Sigmoid colon (tissue), 7 donors: ENCODE data around the gene FGFRL1. TPM values are rescaled to one million over a fixed set of nuclear protein-coding genes. Genes with fewer than 3 reads are reported as not detected.

Experiments used
- DNase-seq: peaks from one replicate; pipeline ENCODE4 v3.0.0-alpha.2; 2019
- H3K27ac ChIP-seq, 4 donors: fragments of 200-600 bp; sonication (generic); one replicate each; pipeline ENCODE4 v1.5.1; 2016 to 2019; ENCODE audit warnings: mild to moderate bottlenecking in 1 of 4
- H3K27me3 ChIP-seq, 3 donors: fragments of 200-600 bp; sonication (generic); one replicate each; pipeline ENCODE4 v1.5.1; 2019; ENCODE audit warnings: mild to moderate bottlenecking in 1 of 3
- H3K36me3 ChIP-seq, 4 donors: fragments of 200-600 bp; sonication (generic); one replicate each; pipeline ENCODE4 v1.5.1; 2016 to 2019
- H3K4me1 ChIP-seq, 4 donors: fragments of 200-600 bp; sonication (generic); one replicate each; pipeline ENCODE4 v1.5.1; 2017 to 2019
- H3K4me3 ChIP-seq, 4 donors: fragments of 200-600 bp; sonication (generic); one replicate each; pipeline ENCODE4 v1.5.1; 2017 to 2019; ENCODE audit warnings: mild to moderate bottlenecking in 2 of 4, moderate library complexity in 1 of 4
- H3K9me3 ChIP-seq, 4 donors: fragments of 200-600 bp in 3 of 4; sonication (generic) in 3 of 4; one replicate each; pipeline versions ENCODE4 v1.5.1 to v1.6.1; 2013 to 2019
- EP300 ChIP-seq, 4 donors: sonication (generic); formaldehyde crosslinking; IDR thresholded peaks; one replicate each; pipeline ENCODE4 v1.6.1; 2017; ENCODE audit warnings: antibody characterized with exemption in 4 of 4
- POLR2A ChIP-seq, 2 donors: fragments of 450-650 bp; IDR thresholded peaks; one replicate each; pipeline ENCODE4 v1.6.1; 2016; ENCODE audit warnings: antibody characterized with exemption in 2 of 2, mild to moderate bottlenecking in 2 of 2, moderate library complexity in 2 of 2
- POLR2AphosphoS5 ChIP-seq, 4 donors: sonication (generic); formaldehyde crosslinking; IDR thresholded peaks; one replicate each; pipeline ENCODE4 v1.6.1; 2017; ENCODE audit warnings: antibody characterized with exemption in 4 of 4
- WGBS, 2 donors: extraction: QIAGEN DNeasy Blood & Tissue Kit; methylation state at CpG; one replicate each; pipeline ENCODE4 v1.1.7; 2013; 5-methylcytosine and 5-hydroxymethylcytosine counted together
- intact Hi-C: fragments of 100-400 bp; cut with DNase I; formaldehyde crosslinking; loops from one replicate; pipeline ENCODE4 v1.15.1; 2023
- polyA plus RNA-seq, 3 donors: library from polyadenylated mRNA; stranded (reverse); fragments of 200-250 nt; gene quantifications; one replicate each; pipeline ENCODE4 v1.2.3, GENCODE V29; 2013
- total RNA-seq, 4 donors: library from RNA; depleted of rRNA; stranded (reverse); fragments of >200 nt; gene quantifications; one replicate each; pipeline ENCODE4 v1.1.0, GENCODE V29; 2016
- TF ChIP-seq, protein P1 (sequence below), 4 experiments: fragments of 450-650 bp in 3 of 4; fragments of 200-600 bp in 1 of 4; IDR thresholded peaks; one replicate each; pipeline ENCODE4 v1.5.1; 2016 to 2019; ENCODE audit warnings: antibody characterized with exemption in 4 of 4, mild to moderate bottlenecking in 3 of 4, moderate library complexity in 2 of 4
- donor health status: healthy with polysubstance abuse.
- donor health status: Bipolar disorder and iron deficiency.
- donor health status: healthy.

The FGFRL1 gene
- total and polyA plus RNA-seq, 7 donors: 1.2 to 12.1 (median 6.8) TPM

DNA sequence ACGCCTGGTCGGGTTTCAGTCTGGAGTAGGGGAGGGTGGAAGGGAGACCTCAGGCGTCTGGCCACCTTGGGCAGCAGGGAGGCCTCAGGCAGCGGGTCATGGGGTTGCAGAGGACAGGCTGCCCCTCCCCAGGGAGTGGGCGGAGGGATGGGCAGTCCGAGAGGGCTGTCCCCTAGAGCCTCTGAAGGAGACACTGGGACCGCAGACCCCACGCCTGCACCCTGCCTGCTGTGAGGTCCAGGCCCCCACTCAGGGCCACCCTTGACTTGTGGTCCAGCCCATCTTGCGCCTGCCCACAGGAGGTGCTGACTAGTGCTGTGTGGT lies 16.5 kb downstream of the FGFRL1 start:
- no peak for DNase-seq
- WGBS, 2 donors: 48 to 69% methylated on average over 9 of the region's 9 CpGs
- TF ChIP-seq POLR2AphosphoS5 (IDR thresholded peaks at IDR 0.05): no peak
- peaks cover 0 to 56% (median 44%) of the 10 kb centered on the region in 3 donors for H3K27me3 ChIP-seq
- H3K27ac ChIP-seq: no peak overlapping the region
- H3K4me3 ChIP-seq: no peak overlapping the region
- no peaks in the 10 kb centered on the region for H3K9me3 ChIP-seq
- no peaks in the 10 kb centered on the region for H3K4me1 ChIP-seq
- intact Hi-C loops: no loop called here
- peaks cover 0 to 11% (median 1%) of the 10 kb centered on the region in 4 donors for H3K36me3 ChIP-seq

DNA sequence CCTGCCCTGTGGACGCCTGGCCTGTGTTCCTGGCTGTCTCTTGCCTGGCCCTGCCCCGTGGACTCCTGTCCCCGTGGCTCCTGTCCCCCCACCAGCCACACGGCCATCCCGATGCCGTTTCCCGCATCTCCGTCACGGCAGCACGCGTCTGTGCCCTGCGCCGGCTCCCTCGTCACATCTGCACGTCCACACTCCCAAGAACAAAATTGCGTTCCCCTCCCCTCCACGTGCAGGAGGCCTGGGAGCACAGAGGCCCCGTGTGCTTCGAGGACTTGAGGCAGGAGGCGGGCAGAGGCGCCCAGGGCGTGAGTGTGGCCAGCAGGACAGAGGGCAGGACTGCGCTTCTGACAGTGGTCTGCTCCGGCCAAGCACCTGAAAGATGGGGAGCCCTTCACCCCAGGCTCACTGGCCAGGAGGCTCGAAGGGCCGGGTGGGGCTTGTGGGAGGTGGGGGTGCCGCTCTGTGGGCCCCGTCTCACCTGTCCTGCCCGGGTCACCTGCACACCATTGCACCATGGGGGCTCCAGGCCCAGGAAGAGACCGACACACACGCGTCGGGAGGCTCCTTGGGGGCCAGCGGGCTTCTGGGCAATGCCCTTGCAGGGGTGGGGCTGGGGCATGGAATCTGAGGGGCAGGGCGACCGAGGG lies 17.3 kb downstream of the FGFRL1 start:
- peaks cover 0 to 11% (median 1%) of the 10 kb centered on the region in 4 donors for H3K36me3 ChIP-seq
- no peak for DNase-seq
- no peak overlapping the region for H3K4me3 ChIP-seq
- TF ChIP-seq EP300 (IDR thresholded peaks at IDR 0.05) (no peak), POLR2A (IDR thresholded peaks at IDR 0.05) (no peak), POLR2AphosphoS5 (IDR thresholded peaks at IDR 0.05) (no peak)
- TF ChIP-seq, protein P1, sequence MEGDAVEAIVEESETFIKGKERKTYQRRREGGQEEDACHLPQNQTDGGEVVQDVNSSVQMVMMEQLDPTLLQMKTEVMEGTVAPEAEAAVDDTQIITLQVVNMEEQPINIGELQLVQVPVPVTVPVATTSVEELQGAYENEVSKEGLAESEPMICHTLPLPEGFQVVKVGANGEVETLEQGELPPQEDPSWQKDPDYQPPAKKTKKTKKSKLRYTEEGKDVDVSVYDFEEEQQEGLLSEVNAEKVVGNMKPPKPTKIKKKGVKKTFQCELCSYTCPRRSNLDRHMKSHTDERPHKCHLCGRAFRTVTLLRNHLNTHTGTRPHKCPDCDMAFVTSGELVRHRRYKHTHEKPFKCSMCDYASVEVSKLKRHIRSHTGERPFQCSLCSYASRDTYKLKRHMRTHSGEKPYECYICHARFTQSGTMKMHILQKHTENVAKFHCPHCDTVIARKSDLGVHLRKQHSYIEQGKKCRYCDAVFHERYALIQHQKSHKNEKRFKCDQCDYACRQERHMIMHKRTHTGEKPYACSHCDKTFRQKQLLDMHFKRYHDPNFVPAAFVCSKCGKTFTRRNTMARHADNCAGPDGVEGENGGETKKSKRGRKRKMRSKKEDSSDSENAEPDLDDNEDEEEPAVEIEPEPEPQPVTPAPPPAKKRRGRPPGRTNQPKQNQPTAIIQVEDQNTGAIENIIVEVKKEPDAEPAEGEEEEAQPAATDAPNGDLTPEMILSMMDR (IDR thresholded peaks at IDR 0.05): no peak
- peaks cover 0 to 5% (median 3%) of the 10 kb centered on the region in 4 donors for H3K4me1 ChIP-seq
- no peak overlapping the region for H3K27ac ChIP-seq
- 57 to 78% methylated on average over 36 of the region's 36 CpGs for WGBS, 2 donors
- intact Hi-C loops: no loop called here
- no peaks in the 10 kb centered on the region for H3K9me3 ChIP-seq
- peaks cover 0 to 64% (median 44%) of the 10 kb centered on the region in 3 donors for H3K27me3 ChIP-seq

DNA sequence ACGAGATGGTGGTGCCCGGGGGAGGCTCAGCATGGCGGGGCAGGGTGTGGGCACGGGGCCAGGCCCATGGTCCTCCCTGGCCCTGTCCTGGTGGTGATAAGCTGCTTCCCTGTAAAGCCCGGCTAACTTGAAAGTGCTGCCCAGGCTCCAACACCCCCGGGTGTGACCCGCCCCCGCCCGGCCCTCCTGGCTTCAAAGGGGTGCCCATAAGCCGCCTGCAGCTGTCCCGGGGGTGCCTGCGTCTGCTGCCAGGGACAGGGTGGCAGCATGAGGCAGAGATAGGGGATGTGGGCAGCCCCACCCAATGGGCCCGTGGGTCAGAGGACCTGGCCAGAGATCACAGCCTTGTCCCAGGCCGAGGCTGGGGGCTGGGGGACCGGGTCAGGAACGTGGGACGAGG lies 18.1 kb downstream of the FGFRL1 start:
- intact Hi-C loops: no loop called here
- no peak for TF ChIP-seq EP300 (IDR thresholded peaks at IDR 0.05)
- no peak for TF ChIP-seq POLR2A (IDR thresholded peaks at IDR 0.05)
- TF ChIP-seq POLR2AphosphoS5 (IDR thresholded peaks at IDR 0.05): no peak
- TF ChIP-seq, protein P1 (IDR thresholded peaks at IDR 0.05): no peak
- Histone ChIP-seq H3K27ac (no peak overlapping the region), H3K4me3 (no peak overlapping the region), H3K36me3 (peaks cover 0 to 7% (median under 1%) of the 10 kb centered on the region in 4 donors), H3K27me3 (peaks cover 0 to 68% (median 44%) of the 10 kb centered on the region in 3 donors), H3K9me3 (no peaks in the 10 kb centered on the region), H3K4me1 (peaks cover 0 to 11% (median 11%) of the 10 kb centered on the region in 4 donors)
- no peak for DNase-seq
- WGBS, 2 donors: 15 to 63% methylated on average over 17 of the region's 17 CpGs

DNA sequence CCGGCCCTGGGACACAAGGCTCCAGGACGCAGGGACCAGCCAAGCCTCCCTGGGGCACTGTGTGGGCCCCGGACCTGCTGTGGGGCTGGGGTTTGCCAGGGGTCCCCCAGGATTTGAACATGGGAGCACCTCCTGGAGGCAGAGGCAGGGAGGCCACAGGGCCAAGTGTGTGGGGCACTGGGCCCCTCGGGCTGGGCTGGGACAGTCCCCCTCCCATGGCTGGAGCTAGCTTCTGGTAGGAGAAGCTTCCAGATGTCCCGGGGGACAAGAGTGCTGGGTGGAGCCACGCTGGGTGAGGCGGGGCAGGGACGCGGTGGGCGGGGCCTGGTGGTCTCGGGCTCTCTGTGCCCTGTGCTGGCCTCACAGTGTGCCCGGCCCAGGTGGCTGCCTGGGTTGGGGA lies 18.6 kb downstream of the FGFRL1 start:
- DNase-seq: no peak
- no peak overlapping the region for H3K4me3 ChIP-seq
- H3K9me3 ChIP-seq: no peaks in the 10 kb centered on the region
- intact Hi-C loops: no loop called here
- 16 to 63% methylated on average over 12 of the region's 12 CpGs for WGBS, 2 donors
- H3K36me3 ChIP-seq: peaks cover 0 to 2% (median 0%) of the 10 kb centered on the region in 4 donors
- TF ChIP-seq, protein P1 (IDR thresholded peaks at IDR 0.05): no peak
- TF ChIP-seq POLR2A (IDR thresholded peaks at IDR 0.05): no peak
- TF ChIP-seq EP300 (IDR thresholded peaks at IDR 0.05): no peak
- no peak for TF ChIP-seq POLR2AphosphoS5 (IDR thresholded peaks at IDR 0.05)
- no peak overlapping the region for H3K27ac ChIP-seq
- peaks cover 0 to 68% (median 44%) of the 10 kb centered on the region in 3 donors for H3K27me3 ChIP-seq
- peaks cover 0 to 12% (median 11%) of the 10 kb centered on the region in 4 donors for H3K4me1 ChIP-seq

DNA sequence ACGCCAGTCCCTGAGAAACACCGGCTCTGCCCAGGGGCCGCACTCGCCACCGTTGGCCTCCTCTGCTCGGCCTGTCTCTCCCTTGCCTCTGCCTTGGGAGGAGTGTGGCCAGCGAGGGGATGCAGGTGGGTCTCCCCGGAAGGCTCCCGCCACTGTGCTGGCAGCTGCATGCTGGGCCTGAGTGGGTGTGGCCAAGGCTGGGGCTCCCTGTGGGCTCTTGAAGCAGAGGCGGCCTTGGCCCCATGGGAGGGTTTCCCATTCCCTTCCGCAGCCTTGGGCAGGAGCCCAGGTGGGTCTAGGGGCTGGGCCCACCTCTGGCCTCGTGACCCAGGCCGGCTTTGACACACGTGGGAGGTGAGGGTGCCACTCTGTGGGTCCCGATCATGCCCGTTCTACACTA lies 19.1 kb downstream of the FGFRL1 start:
- TF ChIP-seq POLR2A (IDR thresholded peaks at IDR 0.05) (no peak), EP300 (IDR thresholded peaks at IDR 0.05) (no peak), POLR2AphosphoS5 (IDR thresholded peaks at IDR 0.05) (no peak)
- TF ChIP-seq, protein P1 (IDR thresholded peaks at IDR 0.05): no peak
- H3K27me3 ChIP-seq: peaks cover 0 to 68% (median 44%) of the 10 kb centered on the region in 3 donors

More for the DNA sequence above, 19.1 kb downstream of the FGFRL1 start:
- no peak for DNase-seq
- Histone ChIP-seq H3K4me3 (no peak overlapping the region), H3K9me3 (no peaks in the 10 kb centered on the region), H3K27ac (no peak overlapping the region), H3K4me1 (peaks cover 0 to 12% (median 11%) of the 10 kb centered on the region in 4 donors), H3K36me3 (no peaks in the 10 kb centered on the region)
- intact Hi-C loops: no loop called here
- 21 to 59% methylated on average over 16 of the region's 16 CpGs for WGBS, 2 donors
